Raji (cell line): ENCODE results near the gene NPTN.

ENCODE experiments used
- POLR2A ChIP-seq: IDR thresholded peaks from 2 replicates; pipeline ENCODE4 v1.6.1; 2011; ENCODE audit warnings: low read depth, low read length, control low read depth; ENCODE audit not compliant: insufficient read depth

The NPTN gene

DNA sequence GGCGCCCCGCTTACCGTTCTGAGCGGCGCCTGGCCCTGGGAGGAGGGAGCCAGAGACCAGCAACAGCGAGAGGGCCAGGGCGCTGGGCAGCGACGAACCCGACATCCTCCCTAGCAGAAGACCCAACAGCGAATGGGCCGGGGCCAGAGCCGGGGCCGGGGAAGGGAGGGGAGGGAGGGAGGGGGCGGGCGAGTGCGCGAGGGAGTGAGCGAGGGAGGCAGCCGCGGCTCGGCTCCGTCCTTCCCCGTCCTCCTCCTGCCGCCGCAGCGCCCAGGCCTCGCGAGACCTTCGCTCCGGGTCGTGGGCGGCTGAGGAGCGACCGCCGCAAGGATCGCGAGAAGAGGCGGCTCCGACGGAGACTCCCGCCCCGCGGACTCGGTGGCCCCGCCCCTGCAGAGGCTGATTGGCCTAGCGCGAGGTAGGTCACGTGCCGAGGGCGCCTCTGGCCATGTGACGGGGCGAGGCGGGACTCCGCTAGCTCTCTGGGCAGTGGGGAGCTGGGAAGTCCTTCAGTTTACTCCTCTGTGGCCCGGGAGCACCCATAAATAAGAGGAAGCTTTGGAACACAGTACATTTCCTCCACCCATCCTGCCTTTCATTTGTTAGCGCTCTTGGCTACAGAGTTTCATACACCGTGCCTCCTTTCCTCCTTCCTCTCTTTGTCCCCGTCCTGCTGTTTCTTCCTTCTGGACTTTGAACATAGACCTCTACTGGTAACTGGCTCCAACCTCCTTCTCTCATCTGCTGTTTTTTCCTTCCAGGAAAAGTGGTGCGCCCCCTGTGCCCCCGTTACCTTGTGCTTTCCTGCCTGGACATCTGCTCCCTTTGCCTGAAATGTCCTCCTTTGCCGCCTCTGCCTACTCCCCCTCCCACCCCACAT, at the start of gene NPTN:
TSS of gene NPTN (minus strand) at position 279 of the 880 bp plus-strand sequence. CDS start at position 105, 174 bp downstream.
- peak; percentile 96 for TF ChIP-seq POLR2A

DNA sequence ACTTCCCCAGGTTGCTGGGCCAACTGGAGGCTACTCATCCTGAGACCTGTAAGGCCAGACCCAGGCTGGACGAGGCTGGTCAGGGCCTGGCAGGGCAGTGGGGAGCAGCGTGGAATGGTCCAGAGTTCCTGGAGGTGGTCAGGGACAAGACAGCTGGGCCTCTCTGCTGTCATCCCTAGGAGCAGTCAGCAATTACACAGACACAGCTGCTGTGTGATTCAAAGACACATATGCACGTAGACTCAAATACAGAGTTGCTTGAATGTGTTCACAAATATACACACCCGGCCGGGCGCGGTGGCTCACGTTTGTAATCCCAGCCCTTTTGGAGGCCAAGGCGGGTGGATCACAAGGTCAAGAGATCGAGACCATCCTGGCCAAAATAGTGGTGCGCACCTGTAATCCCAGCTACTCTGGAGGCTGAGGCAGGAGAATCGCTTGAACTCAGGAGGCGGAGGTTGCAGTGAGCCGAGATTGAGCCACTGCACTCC, 49.5 kb upstream of the NPTN start:
- TF ChIP-seq POLR2A = no peak

DNA sequence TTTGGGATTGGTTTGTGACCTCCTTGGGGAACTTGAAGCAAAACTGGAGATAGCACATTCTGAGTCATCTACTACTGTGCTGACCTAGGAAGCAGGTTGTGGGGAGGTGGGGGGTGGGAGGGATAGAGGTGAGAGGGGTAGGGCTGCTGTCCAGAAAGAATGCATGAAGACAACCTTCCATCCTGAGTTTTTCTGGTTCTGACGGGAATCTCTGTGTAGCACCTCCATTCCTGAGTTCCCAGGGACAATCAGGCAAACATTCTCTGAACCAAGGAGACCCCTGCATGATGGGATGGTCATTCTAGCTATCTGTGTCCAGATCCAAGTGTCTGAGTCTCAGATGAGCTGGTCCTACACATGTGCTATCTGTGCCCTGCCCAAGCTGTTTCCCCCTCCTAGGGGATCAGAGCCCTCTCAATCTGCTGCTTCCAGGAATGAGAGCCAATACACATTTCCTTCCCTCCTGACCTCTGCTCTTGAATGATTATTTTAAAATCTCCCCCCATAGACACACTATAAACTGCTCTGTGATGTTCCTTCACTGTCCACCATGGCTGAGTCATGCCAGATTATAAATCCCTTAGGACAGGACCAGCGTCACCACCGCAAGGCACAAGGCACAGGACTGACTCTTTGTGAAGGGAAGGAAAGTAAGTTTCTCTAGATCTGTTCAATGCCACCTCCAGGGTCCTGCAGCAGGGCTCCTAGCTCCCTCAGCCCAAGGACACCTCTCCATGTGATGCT, 48.8 kb upstream of the NPTN start:
- TF ChIP-seq POLR2A = no peak

DNA sequence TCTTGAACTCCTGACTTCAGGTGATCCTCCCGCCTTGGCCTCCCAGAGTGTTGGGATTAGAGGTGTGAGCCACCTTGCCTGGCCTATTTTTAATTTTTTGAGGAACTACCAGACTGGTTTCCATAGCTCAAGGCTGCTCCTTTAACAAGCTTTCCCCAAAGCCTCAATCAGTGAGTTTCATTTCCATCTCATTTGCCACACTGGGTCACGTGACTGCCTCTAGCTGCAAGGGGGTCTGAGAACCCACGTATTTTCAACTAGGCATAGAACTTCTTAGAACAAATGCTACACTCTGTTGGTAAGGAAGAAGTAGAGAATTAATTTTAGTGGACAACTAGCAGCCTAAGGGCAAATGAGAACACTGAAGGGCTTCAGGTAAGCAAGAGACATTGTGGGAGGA, 47.9 kb upstream of the NPTN start:
- no peak for TF ChIP-seq POLR2A

DNA sequence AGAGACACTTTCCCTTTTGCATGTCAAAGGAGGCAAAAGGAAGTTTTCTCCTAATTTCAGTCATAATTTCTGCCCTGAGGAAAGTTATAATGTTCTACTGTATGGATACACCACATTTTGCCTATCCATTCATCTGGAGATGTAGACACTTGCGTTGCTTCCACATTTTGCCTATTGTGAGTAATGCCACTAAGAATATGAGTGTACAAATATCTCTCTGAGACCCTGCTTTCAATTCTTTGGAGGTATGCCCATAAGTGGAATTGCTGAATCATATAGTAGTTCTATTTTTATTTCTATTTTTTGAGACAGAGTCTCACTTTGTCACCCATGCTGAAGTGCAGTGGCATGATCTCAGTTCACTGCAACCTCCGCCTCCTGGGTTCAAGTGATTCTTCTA, 47.4 kb upstream of the NPTN start:
- no peak for TF ChIP-seq POLR2A

DNA sequence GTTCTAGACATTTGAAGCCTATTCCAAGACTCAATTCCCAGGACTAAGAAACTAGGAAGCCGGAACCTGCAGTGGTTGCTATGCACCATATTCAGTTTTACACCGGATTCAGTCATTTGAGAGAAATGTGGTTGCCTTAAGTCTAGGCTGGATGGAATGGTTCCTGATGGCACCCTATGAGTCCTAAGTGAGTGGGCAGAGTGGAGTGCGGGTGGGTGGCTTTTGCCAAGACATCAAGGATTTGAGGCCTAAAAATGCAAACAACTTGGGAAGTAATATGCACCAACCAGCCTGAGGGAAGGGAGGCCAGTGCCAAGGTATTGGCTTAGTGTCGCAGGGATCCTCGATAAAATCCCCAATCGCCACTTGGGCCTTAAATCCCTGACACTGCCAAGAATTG, 46.8 kb upstream of the NPTN start:
- TF ChIP-seq POLR2A = no peak

DNA sequence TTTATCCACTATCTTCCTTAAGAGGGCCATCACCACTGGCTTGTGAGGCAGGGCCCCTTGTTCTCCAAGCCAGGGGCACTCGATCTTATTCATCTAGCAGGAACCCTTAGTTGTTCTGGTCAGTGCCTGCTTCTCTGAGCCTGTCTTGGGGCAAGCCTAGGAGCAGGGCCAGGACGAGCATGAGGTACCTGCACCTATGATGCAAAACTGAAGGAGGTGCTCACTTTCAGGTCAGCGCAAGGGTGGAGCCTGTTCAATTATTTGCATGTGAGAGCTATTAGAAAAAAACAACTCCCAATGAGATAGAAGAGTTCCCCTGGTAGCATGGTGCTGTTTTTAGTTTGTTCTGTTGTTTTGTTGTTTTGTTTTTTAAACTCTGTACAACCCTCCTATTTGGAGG, 46.0 kb upstream of the NPTN start:
- TF ChIP-seq POLR2A = no peak

DNA sequence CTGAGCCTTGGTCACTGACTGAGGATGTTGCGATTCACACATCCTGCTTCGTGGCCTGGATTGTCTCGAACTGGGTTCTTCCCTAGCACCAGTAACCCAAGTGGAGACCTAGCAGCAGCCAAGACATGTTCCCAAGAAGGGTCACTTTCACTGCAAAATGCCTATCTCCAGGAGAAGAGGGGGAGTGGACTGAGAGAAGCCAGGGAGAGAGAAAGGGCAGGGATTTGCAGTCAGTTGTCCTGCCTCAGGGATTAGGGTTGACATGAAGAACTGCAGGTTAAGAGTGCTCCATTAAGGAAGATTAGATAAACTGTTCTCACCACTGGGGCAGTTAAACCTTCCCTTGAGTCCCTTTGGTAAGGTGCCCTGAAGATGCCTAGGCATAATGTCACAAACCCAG, 45.3 kb upstream of the NPTN start:
- no peak for TF ChIP-seq POLR2A

DNA sequence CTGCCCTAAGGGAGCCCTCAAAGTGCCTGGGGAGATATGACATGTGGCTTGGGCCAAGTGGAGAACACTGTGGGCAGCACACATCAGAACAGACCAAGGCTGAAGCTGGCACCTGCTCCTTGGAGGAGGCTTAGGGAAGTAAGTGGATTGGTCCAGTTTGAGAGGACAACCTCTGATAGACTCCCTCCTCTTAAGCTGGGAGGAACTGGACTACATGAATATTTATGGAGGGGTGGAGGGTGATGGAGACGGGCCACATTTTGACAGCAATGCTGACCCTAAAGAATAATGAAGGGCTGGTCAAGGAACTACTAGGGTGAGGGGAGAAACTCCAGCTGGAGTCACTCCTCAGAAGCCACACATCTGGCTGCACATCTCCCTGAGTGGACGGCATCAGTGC, 44.5 kb upstream of the NPTN start:
- TF ChIP-seq POLR2A = no peak

DNA sequence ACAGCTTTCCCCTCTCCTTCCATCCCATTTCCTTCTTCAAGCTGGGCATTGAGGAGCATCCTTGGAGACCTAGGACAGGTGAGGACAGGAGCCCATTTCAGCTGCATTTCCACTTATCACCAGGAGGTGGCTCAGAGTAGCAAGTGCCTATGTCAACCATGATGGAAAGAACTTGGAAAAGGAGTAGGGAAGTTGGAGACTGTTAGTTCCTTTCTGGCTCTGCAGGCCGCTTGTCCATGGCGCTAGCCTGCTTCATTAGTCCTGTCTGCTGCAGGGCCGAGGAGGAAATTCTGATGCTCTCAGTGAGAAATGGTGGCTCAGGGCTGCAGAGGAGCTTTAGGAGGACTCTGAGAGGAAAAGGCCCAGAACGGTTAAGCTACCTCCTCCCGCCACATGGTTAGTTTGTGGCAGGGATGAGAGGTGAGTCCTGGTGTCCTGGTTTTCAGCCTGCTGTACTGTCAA, 44.0 kb upstream of the NPTN start:
- no peak for TF ChIP-seq POLR2A

DNA sequence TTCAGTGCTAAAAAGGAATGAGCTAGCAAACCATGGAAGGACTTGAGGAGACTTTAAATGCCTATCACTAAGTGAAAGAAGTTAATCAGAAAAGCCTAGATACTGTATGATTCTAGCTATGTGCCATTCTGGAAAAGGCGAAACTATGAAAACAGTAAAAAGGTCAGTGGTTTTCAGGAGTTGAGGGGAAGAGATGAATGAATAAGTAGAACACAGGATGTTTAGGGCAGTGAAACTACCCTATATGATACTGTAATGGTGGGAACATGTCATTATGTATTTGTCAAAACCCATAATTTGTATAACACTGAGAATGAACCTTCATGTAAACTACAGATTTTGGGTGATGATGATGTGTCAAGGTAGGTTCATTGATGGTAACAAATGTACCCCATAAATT, 41.4 kb upstream of the NPTN start:
- no peak for TF ChIP-seq POLR2A

DNA sequence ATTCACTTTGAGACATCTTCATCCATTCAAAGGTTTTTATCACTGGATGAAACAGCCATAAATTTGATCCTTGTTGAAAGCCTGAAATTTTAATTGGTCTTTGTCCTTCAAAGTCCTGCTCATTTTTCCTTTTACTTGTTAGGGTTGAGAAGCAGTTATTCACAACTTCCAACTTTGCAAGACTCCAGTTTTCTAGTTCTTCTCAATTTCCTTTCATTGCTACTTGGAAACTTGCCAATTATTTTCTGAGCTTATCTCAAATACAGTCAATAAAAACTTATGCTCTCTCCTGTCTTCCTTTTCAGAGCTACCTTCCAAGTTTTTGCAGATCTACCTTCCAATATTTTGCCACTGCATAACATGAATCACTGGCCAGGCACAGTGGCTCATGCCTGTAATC, 27.3 kb upstream of the NPTN start:
- no peak for TF ChIP-seq POLR2A

DNA sequence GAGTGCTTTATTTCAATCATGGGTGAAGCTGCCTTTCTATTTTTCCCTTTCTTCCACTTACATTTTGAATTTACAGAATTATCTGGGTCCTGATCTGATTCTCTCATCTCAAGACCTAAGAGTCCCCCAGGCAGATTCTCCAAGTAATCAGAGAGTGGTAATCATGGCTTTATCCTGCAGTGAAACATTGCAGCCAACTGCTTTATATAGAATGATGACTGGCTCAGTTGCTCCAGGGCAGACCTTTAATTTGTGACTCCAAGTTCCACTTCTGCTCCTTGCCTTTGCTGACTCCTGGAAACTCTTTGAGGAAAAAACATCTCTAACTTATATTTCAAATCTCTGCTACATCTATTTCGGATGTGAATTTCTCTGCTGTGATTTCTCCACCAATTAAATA, 25.5 kb upstream of the NPTN start:
- no peak for TF ChIP-seq POLR2A

DNA sequence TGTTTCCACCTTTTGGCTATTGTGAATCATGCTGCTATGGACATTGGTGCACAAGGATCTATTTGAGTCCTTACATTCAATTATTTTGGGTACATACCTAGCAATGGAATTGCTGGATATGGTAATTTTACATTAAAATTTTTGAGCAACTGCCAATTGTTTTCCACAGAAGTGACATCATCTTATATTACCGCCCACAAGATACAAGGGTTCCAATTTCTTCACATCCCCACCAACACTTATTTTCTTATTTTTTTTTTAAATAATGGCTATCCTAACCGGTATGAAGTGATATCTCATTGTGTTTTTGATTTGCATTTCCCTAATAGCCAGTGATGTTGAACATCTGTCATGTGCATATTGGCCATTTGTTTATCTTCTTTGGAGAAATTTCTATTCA, 22.5 kb upstream of the NPTN start:
- no peak for TF ChIP-seq POLR2A

DNA sequence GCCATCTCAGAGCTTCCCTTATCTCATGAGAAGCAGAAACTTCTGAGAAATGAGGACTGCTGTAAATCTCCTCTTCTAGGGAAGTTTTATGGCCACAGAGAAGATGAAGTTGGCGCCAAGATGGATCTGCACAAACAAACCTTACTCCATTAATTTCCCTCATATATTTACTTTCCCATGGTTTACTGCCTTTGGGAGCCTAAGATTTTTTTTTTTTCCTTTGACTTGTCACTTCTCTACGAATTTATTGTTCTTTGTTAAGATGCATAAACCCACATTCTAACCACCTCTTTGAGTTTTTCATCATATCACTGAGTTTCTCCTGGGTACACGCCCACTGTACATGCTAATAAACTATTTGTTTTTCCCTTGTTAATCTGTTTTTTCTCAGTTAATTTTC, 21.5 kb upstream of the NPTN start:
- no peak for TF ChIP-seq POLR2A
